Measurements from ENCODE around the gene PCNX3.
A peak's percentile ranks its signal among the peaks of the same experiment; 100 is the strongest.

Gene PCNX3

GRCh38 chr11:65580756-65581155, 34.8 kb upstream of the PCNX3 start:
- no peak for DNase-seq (ENCODE audit: low read depth)

GRCh38 chr11:65581928-65582327, 33.6 kb upstream of the PCNX3 start:
- DNase-seq (ENCODE audit: low read depth): no peak

- no peak for DNase-seq (ENCODE audit: low read depth)
Observed at GRCh38 chr11:65583589-65583988, 32.0 kb upstream of the PCNX3 start.

DNA sequence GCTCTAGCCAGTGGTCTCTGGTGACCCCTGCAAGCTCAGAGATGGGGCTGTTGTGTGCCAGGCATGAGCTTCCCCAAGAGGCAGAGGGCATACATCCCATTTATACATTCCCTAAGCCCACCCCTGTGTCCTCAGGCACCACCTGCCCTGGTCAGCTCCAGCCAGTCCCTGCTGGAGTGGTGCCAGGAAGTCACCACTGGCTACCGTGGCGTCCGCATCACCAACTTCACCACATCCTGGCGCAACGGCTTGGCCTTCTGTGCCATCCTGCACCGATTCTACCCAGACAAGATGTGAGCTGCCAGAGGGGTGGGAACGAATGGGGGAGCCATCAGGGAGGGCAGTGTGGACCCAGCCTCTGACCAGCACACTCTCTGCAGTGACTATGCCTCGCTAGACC, 31.5 kb upstream of the PCNX3 start:
- no peak for DNase-seq (ENCODE audit: low read depth)

- no peak for DNase-seq (ENCODE audit: low read depth)
Observed at GRCh38 chr11:65584723-65585171, 30.8 kb upstream of the PCNX3 start.

DNA sequence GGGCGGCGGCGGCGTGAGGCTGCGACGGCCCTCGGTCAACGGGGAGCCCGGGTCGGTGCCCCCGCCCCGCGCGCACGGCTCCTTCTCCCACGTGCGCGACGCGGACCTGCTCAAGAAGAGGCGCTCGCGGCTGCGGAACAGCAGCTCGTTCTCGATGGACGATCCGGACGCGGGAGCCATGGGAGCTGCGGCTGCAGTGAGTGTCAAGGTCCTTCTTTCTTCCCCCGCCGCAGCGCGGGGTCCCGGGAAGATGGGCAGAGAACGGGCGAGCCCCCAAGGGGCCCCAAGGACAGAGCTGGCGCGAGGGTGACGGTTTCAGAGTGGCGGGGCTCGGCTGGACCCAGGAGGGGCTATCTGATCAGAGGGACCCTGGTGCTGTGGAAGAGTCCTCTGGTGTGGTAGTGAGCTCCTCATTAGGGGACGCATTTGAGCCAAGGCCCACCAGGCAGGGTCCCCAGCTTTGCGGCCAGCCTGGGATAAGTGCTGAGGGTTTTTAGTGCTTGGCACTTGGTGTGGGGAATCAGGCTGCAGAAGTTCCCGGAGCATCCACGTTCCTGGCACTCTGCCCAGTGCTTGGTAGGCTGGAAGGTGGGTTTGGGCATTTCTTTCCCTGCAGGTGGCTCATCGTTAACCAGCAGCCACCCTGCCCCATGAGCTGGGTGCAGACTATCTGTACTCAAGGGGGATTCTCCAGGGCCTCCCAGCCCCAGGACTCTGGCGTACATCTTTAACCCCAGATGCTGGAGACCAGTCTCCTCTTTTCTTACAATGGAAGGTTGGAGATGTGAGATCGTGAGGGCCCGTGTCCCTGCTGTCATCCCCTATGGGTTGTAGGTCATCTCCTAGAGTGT, 30.0 kb upstream of the PCNX3 start:
- DNase-seq (ENCODE audit: low read depth): no peak

- DNase-seq (ENCODE audit: low read depth): no peak
Observed at GRCh38 chr11:65586247-65586630, 29.3 kb upstream of the PCNX3 start.

- DNase-seq (ENCODE audit: low read depth): no peak
Observed at GRCh38 chr11:65586676-65587075, 28.9 kb upstream of the PCNX3 start.

- DNase-seq (ENCODE audit: low read depth): peak; percentile 61
Observed at GRCh38 chr11:65588199-65589054, 27.1 kb upstream of the PCNX3 start.

- no peak for DNase-seq (ENCODE audit: low read depth)
Observed at GRCh38 chr11:65589444-65590239, 25.9 kb upstream of the PCNX3 start.

DNA sequence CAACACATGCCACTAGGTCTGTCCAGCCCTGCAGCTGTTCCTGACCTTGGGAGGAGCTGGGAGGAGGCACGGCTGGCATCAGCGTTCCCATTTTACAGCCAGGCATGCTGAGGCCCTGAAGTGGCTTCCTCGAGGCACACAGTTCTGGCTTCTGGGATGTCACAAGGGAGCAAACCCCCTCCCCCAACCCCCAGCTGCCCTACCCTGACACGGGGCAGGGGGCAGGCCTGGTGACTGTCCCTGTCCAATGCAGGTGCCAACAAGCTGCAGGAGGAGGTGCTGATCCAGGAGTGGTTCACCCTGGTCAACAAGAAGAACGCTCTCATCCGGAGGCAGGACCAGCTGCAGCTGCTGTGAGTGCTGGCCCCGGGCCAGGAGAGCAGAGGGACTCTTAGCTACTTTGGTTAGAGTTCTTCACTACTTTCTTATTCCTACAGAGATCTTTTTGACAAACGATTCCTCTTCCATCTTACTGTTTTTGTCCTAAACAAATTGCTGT, 25.3 kb upstream of the PCNX3 start:
- no peak for DNase-seq (ENCODE audit: low read depth)

GRCh38 chr11:65591939-65592857, 23.4 kb upstream of the PCNX3 start:
- DNase-seq (ENCODE audit: low read depth): no peak

DNA sequence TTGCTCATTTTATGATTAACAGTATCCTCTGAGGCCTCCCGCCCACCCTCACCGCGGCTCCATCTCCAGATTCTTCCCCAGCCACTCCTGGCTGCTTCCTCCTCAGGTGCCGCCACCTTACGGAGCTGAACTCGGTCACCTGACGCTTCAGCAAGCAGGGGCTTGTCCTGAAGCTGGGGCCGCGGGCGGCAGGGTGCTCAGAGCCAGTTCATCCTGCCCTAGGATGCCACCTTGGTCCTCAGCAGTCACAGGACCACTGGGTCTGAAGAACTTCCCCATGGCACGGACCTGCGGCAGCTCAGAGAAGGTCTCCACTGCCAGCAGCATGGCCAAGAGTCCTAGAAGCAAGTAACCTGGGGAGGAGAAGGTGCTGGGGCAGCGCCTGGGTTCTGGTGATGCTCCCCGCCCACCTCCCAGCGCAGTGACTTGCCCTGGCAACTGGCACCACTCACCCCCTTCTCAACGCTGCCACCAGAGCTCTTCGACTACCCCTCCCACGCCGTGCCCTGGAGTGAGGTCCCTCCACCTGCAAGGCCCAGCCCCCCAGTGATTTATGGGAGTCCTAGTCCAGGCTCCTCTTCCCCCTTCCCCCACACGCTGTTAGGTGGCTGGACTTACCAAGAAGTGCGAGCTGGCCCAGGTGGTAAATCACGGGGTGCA, 22.6 kb upstream of the PCNX3 start:
- DNase-seq (ENCODE audit: low read depth): no peak

DNA sequence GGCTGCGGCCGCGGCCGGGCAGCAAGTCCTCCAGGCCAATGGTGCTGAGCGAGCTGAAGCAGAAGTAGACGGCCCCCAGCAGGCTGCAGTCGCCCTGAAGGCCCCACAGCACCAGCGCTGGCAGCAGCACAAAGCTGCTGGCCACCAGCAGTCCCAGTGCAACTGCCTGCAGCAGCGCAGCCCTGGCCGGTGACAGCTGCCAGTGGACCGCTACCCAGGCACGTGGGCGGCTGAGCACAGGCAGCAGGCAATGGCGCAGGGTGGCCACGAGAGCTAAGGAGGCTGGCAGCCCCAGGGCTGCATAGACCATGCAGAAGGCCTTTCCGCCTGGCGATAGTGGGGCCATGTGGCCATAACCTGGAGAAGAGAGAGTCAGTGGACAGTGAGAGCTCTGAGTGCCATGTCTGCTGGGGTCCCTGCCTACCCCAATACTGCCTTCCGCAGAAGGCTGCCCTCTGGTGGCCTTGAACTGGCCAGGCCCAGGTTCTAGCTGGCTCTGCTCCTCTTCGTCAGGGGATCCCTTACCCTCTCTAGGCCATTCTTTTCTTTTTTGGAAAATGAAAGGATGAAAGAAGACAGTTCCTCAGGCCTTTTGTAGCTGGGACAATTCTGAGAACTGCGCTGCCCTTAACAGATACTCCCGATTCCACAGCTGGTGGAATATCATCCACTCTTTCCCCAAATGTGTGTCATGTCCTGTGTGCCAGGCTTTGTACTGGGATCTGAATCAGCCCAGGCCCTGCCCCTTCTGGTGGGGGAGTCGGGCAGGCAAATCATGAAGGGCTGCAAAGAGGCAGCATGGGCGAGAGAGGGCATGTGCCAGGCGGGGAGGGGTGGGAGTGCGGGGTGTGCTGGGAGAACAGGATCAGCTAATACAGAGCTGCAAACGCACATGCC, 21.8 kb upstream of the PCNX3 start:
- no peak for DNase-seq (ENCODE audit: low read depth)

GRCh38 chr11:65595131-65595530, 20.4 kb upstream of the PCNX3 start:
- DNase-seq (ENCODE audit: low read depth): no peak

GRCh38 chr11:65595543-65596281, 19.9 kb upstream of the PCNX3 start, which contains the start of gene KCNK7:
KCNK7 (minus strand) TSS chr11:65595800; CDS start chr11:65595772, 28 bp downstream.
- no peak for DNase-seq (ENCODE audit: low read depth)

GRCh38 chr11:65596520-65596919, 19.1 kb upstream of the PCNX3 start:
- DNase-seq (ENCODE audit: low read depth): no peak

- DNase-seq (ENCODE audit: low read depth): no peak
Observed at GRCh38 chr11:65598258-65598699, 17.3 kb upstream of the PCNX3 start.

Measured in activated T-cell treated with anti-CD3 and anti-CD28 coated beads for 1 hour (primary cell).